Skeletal muscle satellite cell (primary cell): ENCODE data around the gene SLFN12. TPM values are rescaled to one million over a fixed set of nuclear protein-coding genes. Genes with fewer than 3 reads are reported as not detected.
"Not testable (repeated sequence)": the region's sequence is repeated elsewhere in the genome, so short reads cannot be mapped to it uniquely, and the experiment has no call there.

Experiments used
- H3K27me3 ChIP-seq: 2 replicates; pipeline ENCODE4 v1.7.0; 2013; ENCODE audit warnings: low read length; ENCODE audit not compliant: control insufficient read depth, insufficient read depth
- H3K36me3 ChIP-seq: 2 replicates; pipeline ENCODE4 v1.7.0; 2013; ENCODE audit warnings: mild to moderate bottlenecking, control low read depth, low read length; ENCODE audit not compliant: insufficient read depth
- H3K4me1 ChIP-seq: 2 replicates; pipeline ENCODE4 v1.7.0; 2013; ENCODE audit warnings: low read length; ENCODE audit not compliant: control insufficient read depth, insufficient read depth
- H3K4me2 ChIP-seq: 2 replicates; pipeline ENCODE4 v1.7.0; 2013; ENCODE audit warnings: mild to moderate bottlenecking, low read length
- H3K4me3 ChIP-seq: 2 replicates; pipeline ENCODE4 v1.7.0; 2013; ENCODE audit warnings: low read length
- H3K9ac ChIP-seq: 2 replicates; pipeline ENCODE4 v1.7.0; 2013; ENCODE audit warnings: mild to moderate bottlenecking, low read depth, low read length, moderate library complexity
- H3K9me3 ChIP-seq: replicated peaks from 2 replicates; pipeline ENCODE4 v1.7.0; 2013; ENCODE audit warnings: mild to moderate bottlenecking, control low read depth, low read length
- total RNA-seq: library from RNA; depleted of rRNA; stranded (reverse); fragments of >200 nt; gene quantifications from 2 replicates; pipeline ENCODE4 v1.2.3, GENCODE V29; 2012; rRNA removed

SLFN12 gene
- total RNA-seq, result 17.0 and 18.3 TPM in 2 replicates

DNA sequence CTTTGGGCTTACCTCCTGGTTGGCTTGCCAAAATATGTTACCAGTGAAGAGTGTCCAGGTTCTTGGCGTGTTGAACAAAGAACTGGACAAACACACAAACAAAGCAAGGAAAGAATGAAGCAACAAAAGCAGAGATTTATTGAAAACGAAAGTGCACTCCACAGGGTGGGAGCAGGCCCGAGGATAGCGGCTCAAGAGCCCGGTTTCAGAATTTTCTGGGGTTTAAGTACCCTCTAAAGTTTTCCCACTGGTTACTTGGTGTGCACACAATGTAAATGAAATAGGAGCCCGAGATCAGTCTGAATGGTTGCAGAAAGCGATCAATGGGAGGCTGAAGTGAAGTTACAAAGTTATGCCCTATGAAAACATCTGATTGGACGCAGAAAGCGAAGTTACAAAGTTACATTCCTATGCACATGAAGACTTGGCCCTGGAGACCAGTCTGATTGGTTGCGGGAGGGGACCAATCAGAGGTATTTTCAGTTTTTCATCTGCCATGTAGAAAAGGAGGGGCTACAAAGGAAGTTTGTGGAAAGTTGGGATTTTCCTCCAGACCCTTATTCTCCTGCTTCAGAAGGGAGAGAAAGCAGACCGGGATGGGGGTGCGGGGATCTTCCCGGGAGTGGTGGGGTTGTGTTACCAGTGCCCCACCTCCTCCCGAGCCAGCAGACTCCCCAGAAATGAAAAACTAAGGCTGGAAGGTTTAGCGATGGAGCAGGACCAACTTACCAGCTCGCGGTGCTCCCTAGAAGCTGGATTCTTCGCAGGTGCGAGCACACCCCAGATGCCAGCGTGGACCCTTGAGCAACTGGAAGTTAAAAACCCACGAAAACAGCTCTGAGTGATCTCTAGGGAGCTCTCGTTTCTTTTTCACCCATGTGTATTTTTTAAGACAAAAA is at the start of gene SLFN12:
SLFN12 (minus strand) TSS at position 325 of the 899 bp plus-strand sequence. CDS start 9,472 bp downstream, outside the sequence.
- peak within 1 kb of the TSS; percentile 74 for H3K4me3 ChIP-seq
- peak within 1 kb of the TSS; percentile 88 for H3K9ac ChIP-seq
- H3K36me3 ChIP-seq, result no peaks in the 10 kb centered on the region

DNA sequence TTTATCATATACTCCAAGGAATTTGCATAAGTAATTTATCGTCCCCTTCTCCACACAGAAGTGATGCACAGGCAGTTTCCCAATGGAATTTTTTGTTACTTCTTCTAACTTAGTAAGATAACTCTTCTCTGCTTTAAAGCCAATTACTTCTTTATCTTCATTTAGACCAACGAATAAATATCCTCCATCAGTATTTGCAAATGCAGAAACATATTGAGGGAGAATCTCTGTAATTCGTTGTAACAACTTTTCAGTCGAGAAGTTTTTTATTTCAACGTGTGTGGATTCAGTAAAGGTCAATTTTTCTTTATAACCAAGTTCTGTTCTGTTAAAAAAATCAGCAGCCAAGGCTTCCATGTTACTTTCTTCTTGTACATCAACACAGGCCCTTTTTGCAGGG is 47.0 kb upstream of the SLFN12 start:
- no peaks in the 10 kb centered on the region for H3K36me3 ChIP-seq
- H3K27me3 ChIP-seq, result peaks cover 55% of the 10 kb centered on the region
- no peaks in the 10 kb centered on the region for H3K4me1 ChIP-seq
- H3K9me3 ChIP-seq, result no peaks in the 10 kb centered on the region
- H3K9ac ChIP-seq, result no peak overlapping the region
- H3K4me3 ChIP-seq, result no peak overlapping the region
- H3K4me2 ChIP-seq, result no peak overlapping the region

More for the DNA sequence above, at the start of gene SLFN12:
- Histone ChIP-seq H3K9me3 (no peaks in the 10 kb centered on the region), H3K4me2 (peak within 1 kb of the TSS; percentile 83), H3K4me1 (peaks cover 17% of the 10 kb centered on the region), H3K27me3 (no peaks in the 10 kb centered on the region)

DNA sequence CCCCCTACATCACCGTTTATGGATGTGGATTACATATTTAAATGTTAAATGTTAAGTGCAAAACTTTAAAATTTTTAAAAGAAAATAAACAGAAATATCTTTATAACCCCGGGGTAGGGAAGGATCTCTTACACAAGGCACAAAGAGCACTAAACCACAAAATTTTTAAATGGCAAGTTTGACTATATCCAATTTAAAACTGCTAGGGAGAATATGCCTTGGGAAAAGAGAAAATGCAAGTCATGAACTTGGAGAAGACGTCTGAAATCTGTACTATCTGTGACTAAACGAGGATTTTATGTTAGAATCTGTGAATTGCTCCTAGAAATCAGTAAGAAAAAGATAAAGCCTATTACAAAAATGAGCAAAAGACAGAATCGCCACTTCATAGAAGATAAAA is 44.9 kb upstream of the SLFN12 start:
- Histone ChIP-seq H3K27me3 (peaks cover 45% of the 10 kb centered on the region), H3K9ac (no peak overlapping the region), H3K36me3 (no peaks in the 10 kb centered on the region)

DNA sequence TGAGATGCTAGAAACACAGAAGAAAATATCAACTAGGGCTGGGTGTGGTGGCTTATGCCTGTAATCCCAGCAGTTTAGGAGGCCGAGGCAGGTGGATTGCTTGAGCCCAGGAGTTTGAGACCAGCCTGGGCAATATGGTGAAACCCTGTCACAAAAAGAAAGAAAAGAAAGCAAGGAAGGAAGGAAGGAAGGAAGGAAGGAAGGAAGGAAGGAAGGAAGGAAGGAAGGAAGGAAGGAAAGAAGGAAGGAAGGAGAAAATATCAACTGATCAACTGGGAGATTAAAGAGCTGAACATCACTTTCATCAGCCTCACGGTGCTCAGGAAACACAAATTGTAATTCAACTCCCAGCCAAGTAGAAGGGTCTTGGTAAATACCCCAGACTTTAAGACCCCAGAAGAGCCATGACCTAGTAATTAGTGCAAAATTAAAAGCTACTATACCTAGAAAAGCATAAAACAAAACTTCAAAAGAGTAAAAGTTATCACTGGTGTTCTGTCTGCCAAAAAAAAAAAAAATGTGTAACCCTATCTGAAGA is 44.1 kb upstream of the SLFN12 start:
- H3K9ac ChIP-seq, result no peak overlapping the region
- H3K9me3 ChIP-seq, result no peaks in the 10 kb centered on the region
- no peak overlapping the region for H3K4me2 ChIP-seq
- no peaks in the 10 kb centered on the region for H3K4me1 ChIP-seq
- H3K27me3 ChIP-seq, result peaks cover 45% of the 10 kb centered on the region
- H3K36me3 ChIP-seq, result no peaks in the 10 kb centered on the region
- no peak overlapping the region for H3K4me3 ChIP-seq

More for the DNA sequence above, 44.9 kb upstream of the SLFN12 start:
- Histone ChIP-seq H3K4me1 (no peaks in the 10 kb centered on the region), H3K4me2 (no peak overlapping the region), H3K9me3 (no peaks in the 10 kb centered on the region), H3K4me3 (no peak overlapping the region)

DNA sequence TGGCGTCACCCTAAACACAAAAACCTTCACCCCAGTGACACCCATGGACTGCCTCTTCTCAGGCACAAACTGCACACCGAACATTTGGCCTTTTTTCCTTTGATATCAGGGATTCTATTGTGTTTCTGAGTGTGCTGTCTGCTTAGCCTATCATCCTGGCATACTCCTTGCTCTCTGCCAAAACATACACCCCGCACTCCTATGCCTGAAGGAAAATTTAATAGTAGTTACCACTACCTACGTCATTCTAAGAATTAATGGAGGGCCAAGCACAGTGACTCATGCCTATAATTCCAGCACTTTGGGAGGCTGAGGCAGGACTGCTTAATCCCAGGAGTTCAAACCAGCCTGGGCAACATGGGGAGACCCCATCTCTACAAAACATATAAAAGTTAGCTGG is 36.2 kb upstream of the SLFN12 start:
- no peak overlapping the region for H3K4me3 ChIP-seq
- H3K9me3 ChIP-seq, result no peaks in the 10 kb centered on the region
- H3K36me3 ChIP-seq, result no peaks in the 10 kb centered on the region
- no peak overlapping the region for H3K4me2 ChIP-seq
- peaks cover 33% of the 10 kb centered on the region for H3K27me3 ChIP-seq
- no peak overlapping the region for H3K9ac ChIP-seq
- no peaks in the 10 kb centered on the region for H3K4me1 ChIP-seq

DNA sequence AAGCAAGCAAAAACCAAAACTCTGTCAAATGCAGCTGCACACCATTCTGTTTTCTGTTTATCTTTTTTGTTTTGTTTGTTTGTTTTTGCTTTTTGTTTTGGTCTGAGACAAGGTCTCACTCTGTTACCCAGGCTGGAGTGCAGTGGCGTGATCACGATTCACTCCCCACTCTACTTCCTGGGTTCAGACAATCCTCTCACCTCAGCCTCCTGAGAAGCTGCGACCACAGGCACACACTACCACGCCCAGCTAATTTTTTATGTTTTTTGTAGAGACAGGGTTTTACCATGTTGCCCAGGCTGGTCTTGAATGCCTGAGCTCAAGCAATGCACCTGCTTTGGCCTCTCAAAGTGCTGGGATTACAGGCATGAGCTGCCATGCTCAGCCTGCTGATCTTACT is 35.5 kb upstream of the SLFN12 start:
- no peak overlapping the region for H3K4me3 ChIP-seq
- H3K9ac ChIP-seq, result no peak overlapping the region
- H3K9me3 ChIP-seq, result no peaks in the 10 kb centered on the region
- peaks cover 40% of the 10 kb centered on the region for H3K27me3 ChIP-seq
- H3K4me2 ChIP-seq, result no peak overlapping the region
- H3K36me3 ChIP-seq, result no peaks in the 10 kb centered on the region
- no peaks in the 10 kb centered on the region for H3K4me1 ChIP-seq

DNA sequence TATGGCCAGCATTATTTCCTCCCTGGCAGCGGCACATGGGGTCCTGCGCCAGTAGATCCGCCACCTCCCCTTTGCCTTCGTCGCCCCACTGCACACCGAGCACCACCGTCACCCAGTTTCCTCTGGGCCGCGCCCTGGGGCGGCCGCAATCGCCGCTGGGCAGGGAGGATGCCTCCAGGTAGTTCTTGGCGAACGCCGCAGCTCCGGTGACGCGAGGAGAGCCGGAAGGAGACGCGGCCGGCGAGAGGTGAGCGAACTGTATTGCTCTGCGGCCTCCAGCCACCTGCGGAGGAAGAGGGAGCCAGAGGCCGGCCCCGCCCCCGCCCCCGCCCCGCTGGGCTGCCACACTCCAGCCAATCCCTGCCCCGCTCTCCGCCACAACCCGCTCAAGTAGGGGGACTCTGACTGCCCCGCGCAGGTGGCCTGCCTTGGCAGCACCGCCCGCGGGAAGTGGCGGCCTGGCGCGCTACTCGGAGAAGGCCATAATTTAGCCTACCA is 28.1 kb upstream of the SLFN12 start:
- Histone ChIP-seq H3K4me3 (no peak overlapping the region), H3K4me2 (no peak overlapping the region), H3K27me3 (peaks cover 52% of the 10 kb centered on the region), H3K9me3 (no peaks in the 10 kb centered on the region), H3K36me3 (no peaks in the 10 kb centered on the region), H3K9ac (no peak overlapping the region), H3K4me1 (no peaks in the 10 kb centered on the region)

DNA sequence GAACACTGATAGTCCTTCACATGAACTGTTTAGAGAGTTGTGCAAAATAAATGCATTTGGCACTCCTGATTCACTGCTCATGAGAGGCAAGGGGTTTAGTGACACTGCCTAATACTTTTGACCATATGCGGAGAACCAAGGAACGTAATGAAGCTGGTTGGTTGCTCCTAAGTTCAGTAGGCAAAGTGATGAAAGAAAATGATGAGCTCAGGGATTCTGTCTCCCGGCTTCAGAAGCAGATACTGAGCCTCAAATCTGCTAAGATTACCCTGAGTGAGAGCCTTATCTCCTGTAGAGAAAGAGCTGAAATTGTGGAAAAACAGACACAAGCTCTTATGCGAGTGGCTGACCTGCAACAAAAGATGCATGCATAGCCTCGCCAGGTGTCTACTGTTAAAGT is 21.7 kb upstream of the SLFN12 start:
- H3K27me3 ChIP-seq, result peaks cover 48% of the 10 kb centered on the region
- not testable (repeated sequence) for H3K4me2 ChIP-seq, H3K4me1 ChIP-seq

DNA sequence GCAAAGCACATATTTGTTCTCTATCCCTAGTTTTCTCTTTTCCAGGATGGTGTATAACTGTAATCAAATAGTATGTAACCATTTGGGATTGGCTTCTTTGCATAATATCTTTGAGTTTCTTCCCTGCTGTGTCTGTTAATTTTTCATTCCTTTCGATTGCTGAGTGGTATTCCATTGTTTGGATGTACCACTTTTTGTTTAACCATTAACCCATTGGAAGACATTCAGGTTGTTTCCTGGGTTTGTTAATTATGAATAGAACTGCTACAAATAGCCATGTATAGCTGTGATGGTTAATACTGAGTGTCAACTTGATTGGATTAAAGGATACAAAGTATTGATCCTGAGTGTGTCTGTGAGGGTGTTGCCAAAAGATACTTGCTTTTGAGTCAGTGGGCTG is 20.9 kb upstream of the SLFN12 start:
- H3K36me3 ChIP-seq, result no peaks in the 10 kb centered on the region
- H3K4me3 ChIP-seq, result no peak overlapping the region
- no peak overlapping the region for H3K9ac ChIP-seq
- no peak overlapping the region for H3K4me2 ChIP-seq
- peaks cover 10% of the 10 kb centered on the region for H3K4me1 ChIP-seq
- peaks cover 46% of the 10 kb centered on the region for H3K27me3 ChIP-seq
- no peaks in the 10 kb centered on the region for H3K9me3 ChIP-seq

More for the DNA sequence above, 21.7 kb upstream of the SLFN12 start:
- not testable (repeated sequence) for H3K36me3 ChIP-seq, H3K4me3 ChIP-seq, H3K9ac ChIP-seq, H3K9me3 ChIP-seq

DNA sequence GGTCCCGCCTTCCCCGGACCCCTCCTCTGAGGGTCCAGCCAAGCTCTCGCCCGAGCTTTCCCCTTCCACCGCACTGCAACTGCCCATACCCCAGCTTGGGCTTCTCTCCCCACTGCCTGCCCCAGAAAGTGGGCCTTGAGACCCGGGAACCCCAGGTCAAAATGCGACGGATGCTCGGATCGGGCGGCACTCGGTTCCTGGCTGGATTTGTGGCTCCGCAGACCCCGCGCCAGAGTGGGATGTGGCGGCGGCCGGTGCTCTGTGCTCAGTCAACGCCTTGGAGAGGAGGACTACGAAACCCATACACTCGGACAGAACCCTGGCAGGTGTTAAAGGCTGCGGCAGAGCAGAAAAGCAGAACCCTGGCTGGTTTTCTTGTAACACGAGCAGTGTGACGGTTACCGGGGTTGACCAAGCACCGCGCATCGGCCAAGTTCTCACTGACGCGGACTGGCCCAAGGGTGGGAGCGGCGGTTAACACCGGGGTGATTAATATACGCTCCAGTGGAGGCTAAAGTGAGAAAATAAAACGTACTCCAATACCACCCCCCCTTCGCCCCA is 17.2 kb upstream of the SLFN12 start:
- Histone ChIP-seq H3K4me2 (peak overlapping the region; percentile 88), H3K9me3 (no peaks in the 10 kb centered on the region), H3K4me3 (peak overlapping the region; percentile 41), H3K4me1 (peaks cover 11% of the 10 kb centered on the region), H3K36me3 (no peaks in the 10 kb centered on the region), H3K9ac (no peak overlapping the region), H3K27me3 (peaks cover 71% of the 10 kb centered on the region)

DNA sequence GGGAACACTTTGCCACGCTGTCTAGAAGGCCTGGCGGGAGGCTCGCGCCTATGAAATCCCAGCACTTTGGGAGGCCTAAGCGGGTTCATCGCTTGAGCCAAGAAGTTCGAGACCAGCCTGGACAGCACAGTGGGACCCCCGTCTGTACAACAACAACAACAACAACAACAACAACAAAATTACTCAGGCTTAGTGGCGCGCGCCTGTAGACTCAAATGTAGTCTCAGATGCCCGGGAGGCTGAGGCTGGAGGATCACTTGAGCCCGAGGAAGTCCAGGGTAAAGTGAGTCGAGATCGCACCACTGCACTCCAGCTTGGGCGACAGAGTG is 16.6 kb upstream of the SLFN12 start:
- H3K4me2 ChIP-seq, result peak overlapping the region; percentile 88
- peaks cover 11% of the 10 kb centered on the region for H3K4me1 ChIP-seq
- H3K4me3 ChIP-seq, result peak overlapping the region; percentile 71
- H3K27me3 ChIP-seq, result peaks cover 71% of the 10 kb centered on the region
- H3K9me3 ChIP-seq, result no peaks in the 10 kb centered on the region
- no peaks in the 10 kb centered on the region for H3K36me3 ChIP-seq
- no peak overlapping the region for H3K9ac ChIP-seq
